DOHH2 (cell line): Measurements from ENCODE around the gene LRRTM2.

Source experiments
- H3F3A ChIP-seq: fragments of 200-600 bp; sonication (generic), shearing (Covaris generic); 2 replicates; pipeline ENCODE4 v1.6.0; 2016; ENCODE audit warnings: antibody characterized with exemption, mild to moderate bottlenecking; ENCODE audit not compliant: control insufficient read depth, insufficient read depth
- H3K27ac ChIP-seq: fragments of 200-600 bp; sonication (generic); 2 replicates; pipeline ENCODE4 v1.5.1; 2014; ENCODE audit warnings: low read depth, mild to moderate bottlenecking, low read length, moderate library complexity
- H3K27me3 ChIP-seq: fragments of 200-600 bp; sonication (generic); 2 replicates; pipeline ENCODE4 v1.6.1; 2014; ENCODE audit warnings: mild to moderate bottlenecking, low read length, mixed read lengths; ENCODE audit not compliant: control insufficient read depth
- H3K36me3 ChIP-seq: fragments of 200-600 bp; sonication (generic); 2 replicates; pipeline ENCODE4 v1.6.1; 2014; ENCODE audit warnings: mild to moderate bottlenecking, low read length, moderate library complexity, mixed read lengths; ENCODE audit not compliant: control insufficient read depth
- H3K4me1 ChIP-seq: fragments of 200-600 bp; sonication (generic); 2 replicates; pipeline ENCODE4 v1.6.1; 2014; ENCODE audit warnings: mild to moderate bottlenecking, low read length, mixed read lengths; ENCODE audit not compliant: control insufficient read depth
- H3K4me2 ChIP-seq: fragments of 200-600 bp; sonication (generic); 2 replicates; pipeline ENCODE4 v1.6.0; 2014; ENCODE audit warnings: mild to moderate bottlenecking, low read length, moderate library complexity
- H3K4me3 ChIP-seq: fragments of 200-600 bp; sonication (generic); 2 replicates; pipeline ENCODE4 v1.5.1; 2014; ENCODE audit warnings: mild to moderate bottlenecking, low read length, mixed read lengths
- H3K79me2 ChIP-seq: fragments of 200-600 bp; sonication (generic); 2 replicates; pipeline ENCODE4 v1.6.1; 2014; ENCODE audit warnings: mild to moderate bottlenecking, low read length, mixed read lengths; ENCODE audit not compliant: control insufficient read depth
- H3K9me2 ChIP-seq: fragments of 200-600 bp; sonication (generic); replicated peaks from 2 replicates; pipeline ENCODE4 v1.6.1; 2014; ENCODE audit warnings: mild to moderate bottlenecking, low read length, mixed read lengths; ENCODE audit not compliant: control insufficient read depth
- H3K9me3 ChIP-seq: fragments of 200-600 bp; sonication (generic); 2 replicates; pipeline ENCODE4 v1.6.1; 2014; ENCODE audit warnings: antibody characterized with exemption, low read length, mixed read lengths; ENCODE audit not compliant: control insufficient read depth, insufficient read depth
- H4K20me1 ChIP-seq: fragments of 200-600 bp; sonication (generic); 2 replicates; pipeline ENCODE4 v1.6.0; 2014; ENCODE audit warnings: low read depth, mild to moderate bottlenecking, antibody characterized with exemption, low read length, moderate library complexity; ENCODE audit not compliant: control insufficient read depth, insufficient read depth
- EZH2phosphoT487 ChIP-seq: fragments of 200-600 bp; sonication (generic); IDR thresholded peaks from 2 replicates; pipeline ENCODE4 v1.6.1; 2017; ENCODE audit warnings: borderline replicate concordance, mild to moderate bottlenecking, antibody characterized with exemption, low read length, moderate library complexity, mixed read lengths
- TF ChIP-seq, protein P1 (sequence below): fragments of 200-600 bp; sonication (generic); IDR thresholded peaks from one replicate; pipeline ENCODE4 v1.5.1; 2014; ENCODE audit warnings: antibody characterized with exemption, mild to moderate bottlenecking, low read depth, low read length; ENCODE audit not compliant: poor library complexity, severe bottlenecking

LRRTM2 gene

GRCh38 chr5:138824924-138825863 lies 49.9 kb downstream of the LRRTM2 start:
- 0 out of 2 replicates have a peak, but pooled peaks cover 5% of the 10 kb centered on the region for H3K36me3 ChIP-seq

DNA sequence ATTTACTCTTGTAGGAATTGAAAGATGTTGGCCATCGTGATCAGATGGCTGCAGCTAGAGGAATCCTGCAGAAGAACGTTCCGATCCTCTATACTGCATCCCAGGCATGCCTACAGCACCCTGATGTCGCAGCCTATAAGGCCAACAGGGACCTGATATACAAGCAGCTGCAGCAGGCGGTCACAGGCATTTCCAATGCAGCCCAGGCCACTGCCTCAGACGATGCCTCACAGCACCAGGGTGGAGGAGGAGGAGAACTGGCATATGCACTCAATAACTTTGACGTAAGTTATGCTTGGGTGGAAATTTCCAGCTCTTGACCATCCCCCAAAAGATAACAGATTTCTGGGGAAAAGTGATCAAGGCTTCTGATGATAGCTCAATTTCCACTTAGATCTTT lies 50.6 kb downstream of the LRRTM2 start:
- no peaks in the 10 kb centered on the region for H4K20me1 ChIP-seq
- no peaks in the 10 kb centered on the region for H3K9me3 ChIP-seq
- no peak for TF ChIP-seq EZH2phosphoT487
- TF ChIP-seq, protein P1, sequence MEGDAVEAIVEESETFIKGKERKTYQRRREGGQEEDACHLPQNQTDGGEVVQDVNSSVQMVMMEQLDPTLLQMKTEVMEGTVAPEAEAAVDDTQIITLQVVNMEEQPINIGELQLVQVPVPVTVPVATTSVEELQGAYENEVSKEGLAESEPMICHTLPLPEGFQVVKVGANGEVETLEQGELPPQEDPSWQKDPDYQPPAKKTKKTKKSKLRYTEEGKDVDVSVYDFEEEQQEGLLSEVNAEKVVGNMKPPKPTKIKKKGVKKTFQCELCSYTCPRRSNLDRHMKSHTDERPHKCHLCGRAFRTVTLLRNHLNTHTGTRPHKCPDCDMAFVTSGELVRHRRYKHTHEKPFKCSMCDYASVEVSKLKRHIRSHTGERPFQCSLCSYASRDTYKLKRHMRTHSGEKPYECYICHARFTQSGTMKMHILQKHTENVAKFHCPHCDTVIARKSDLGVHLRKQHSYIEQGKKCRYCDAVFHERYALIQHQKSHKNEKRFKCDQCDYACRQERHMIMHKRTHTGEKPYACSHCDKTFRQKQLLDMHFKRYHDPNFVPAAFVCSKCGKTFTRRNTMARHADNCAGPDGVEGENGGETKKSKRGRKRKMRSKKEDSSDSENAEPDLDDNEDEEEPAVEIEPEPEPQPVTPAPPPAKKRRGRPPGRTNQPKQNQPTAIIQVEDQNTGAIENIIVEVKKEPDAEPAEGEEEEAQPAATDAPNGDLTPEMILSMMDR, result no peak
- no peaks in the 10 kb centered on the region for H3K27me3 ChIP-seq
- H3K4me3 ChIP-seq, result no peak overlapping the region
- no peaks in the 10 kb centered on the region for H3K4me1 ChIP-seq
- H3K4me2 ChIP-seq, result no peak overlapping the region
- H3K36me3 ChIP-seq, result 0 out of 2 replicates have a peak, but pooled peaks cover 5% of the 10 kb centered on the region
- peaks cover 6% of the 10 kb centered on the region; the same call in 1 of the 2 replicates for H3F3A ChIP-seq
- no peaks in the 10 kb centered on the region for H3K79me2 ChIP-seq
- H3K27ac ChIP-seq, result no peak overlapping the region
- H3K9me2 ChIP-seq, result no peaks in the 10 kb centered on the region

More at GRCh38 chr5:138824924-138825863, 49.9 kb downstream of the LRRTM2 start:
- H3K79me2 ChIP-seq, result no peaks in the 10 kb centered on the region
- no peak overlapping the region for H3K4me2 ChIP-seq
- peaks cover 6% of the 10 kb centered on the region; the same call in 1 of the 2 replicates for H3F3A ChIP-seq
- no peak for TF ChIP-seq EZH2phosphoT487
- TF ChIP-seq, protein P1, result peak; percentile 45
- H3K27me3 ChIP-seq, result no peaks in the 10 kb centered on the region
- H3K27ac ChIP-seq, result no peak overlapping the region
- no peaks in the 10 kb centered on the region for H4K20me1 ChIP-seq
- H3K4me1 ChIP-seq, result no peaks in the 10 kb centered on the region
- no peak overlapping the region for H3K4me3 ChIP-seq
- no peaks in the 10 kb centered on the region for H3K9me2 ChIP-seq
- no peaks in the 10 kb centered on the region for H3K9me3 ChIP-seq

DNA sequence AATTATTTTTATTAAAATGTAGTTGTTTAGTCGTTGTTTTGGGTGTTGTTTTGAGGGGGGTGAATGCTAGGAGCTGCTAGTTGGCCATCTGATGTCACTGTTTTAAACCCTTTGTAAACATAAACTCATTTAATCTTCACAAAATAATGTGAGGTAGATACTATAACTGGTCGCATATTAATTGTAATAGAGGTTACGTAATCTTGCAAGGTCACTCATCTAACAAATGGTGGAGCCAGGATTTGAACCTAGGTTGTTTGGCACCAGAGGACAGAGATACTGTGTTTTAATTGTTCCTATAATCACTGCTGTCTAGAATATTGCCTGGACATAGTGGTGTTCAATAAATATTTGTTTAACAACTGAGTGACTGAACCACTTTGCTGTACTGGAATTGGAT lies 54.4 kb downstream of the LRRTM2 start:
- Histone ChIP-seq H3K4me3 (no peak overlapping the region), H3K36me3 (no peaks in the 10 kb centered on the region), H3F3A (peaks cover 6% of the 10 kb centered on the region; the same call in 1 of the 2 replicates), H4K20me1 (no peaks in the 10 kb centered on the region), H3K4me2 (no peak overlapping the region), H3K27ac (no peak overlapping the region), H3K9me3 (no peaks in the 10 kb centered on the region), H3K9me2 (no peaks in the 10 kb centered on the region), H3K4me1 (no peaks in the 10 kb centered on the region), H3K79me2 (no peaks in the 10 kb centered on the region), H3K27me3 (no peaks in the 10 kb centered on the region)
- no peak for TF ChIP-seq EZH2phosphoT487
- TF ChIP-seq, protein P1, result no peak
